Measurements from ENCODE around the gene ZNF808.
"Not testable (repeated sequence)": the region's sequence is repeated elsewhere in the genome, so short reads cannot be mapped to it uniquely, and the experiment has no call there.

Gene ZNF808

GRCh38 chr19:52527134-52527955 is at the start of gene ZNF808:
Gene ZNF808, plus strand, starts transcription at chr19:52527668. Its CDS starts 15,617 bp downstream, at chr19:52543285.
- Histone ChIP-seq H3K4me3 (ENCODE audit: low read depth, low read length) (peak within 1 kb of the TSS; percentile 98), H3K9me3 (ENCODE audit: control insufficient read depth, insufficient read depth, low read depth, low read length) (peaks cover 3% of the 10 kb centered on the region; the same call in 1 of the 2 replicates), H3K27ac (ENCODE audit: low read depth, low read length) (peak within 1 kb of the TSS; percentile 67; the same call in 1 of the 2 replicates)

GRCh38 chr19:52484111-52484743 is 43.2 kb upstream of the ZNF808 start:
- not testable (repeated sequence) for H3K27me3 ChIP-seq (ENCODE audit: control insufficient read depth, insufficient read depth, low read length); H3K36me3 ChIP-seq (ENCODE audit: control insufficient read depth, insufficient read depth, low read length)
- H3K27ac ChIP-seq (ENCODE audit: low read depth, low read length) = peak overlapping the region; percentile 41; the same call in 1 of the 2 replicates
- H3K9me3 ChIP-seq (ENCODE audit: control insufficient read depth, insufficient read depth, low read depth, low read length) = peaks cover 35% of the 10 kb centered on the region
- H3K4me3 ChIP-seq (ENCODE audit: low read depth, low read length) = peak overlapping the region; percentile 31; the same call in 1 of the 2 replicates
- H3K4me1 ChIP-seq (ENCODE audit: control insufficient read depth, insufficient read depth, low read length) = peaks cover 16% of the 10 kb centered on the region; the same call in 1 of the 2 replicates
- H3K9ac ChIP-seq (ENCODE audit: low read length) = peak overlapping the region; percentile 80

More at GRCh38 chr19:52527134-52527955, at the start of gene ZNF808:
- H3K36me3 ChIP-seq (ENCODE audit: control insufficient read depth, insufficient read depth, low read length) = no peaks in the 10 kb centered on the region
- H3K4me1 ChIP-seq (ENCODE audit: control insufficient read depth, insufficient read depth, low read length) = peaks cover 3% of the 10 kb centered on the region; the same call in 1 of the 2 replicates
- peak within 1 kb of the TSS; percentile 95 for H3K9ac ChIP-seq (ENCODE audit: low read length)
- H3K27me3 ChIP-seq (ENCODE audit: control insufficient read depth, insufficient read depth, low read length) = no peaks in the 10 kb centered on the region

- H3K27ac ChIP-seq (ENCODE audit: low read depth, low read length) = peak overlapping the region; percentile 79
- H3K4me3 ChIP-seq (ENCODE audit: low read depth, low read length) = peak overlapping the region; percentile 42
- peaks cover 28% of the 10 kb centered on the region for H3K9me3 ChIP-seq (ENCODE audit: control insufficient read depth, insufficient read depth, low read depth, low read length)
- H3K27me3 ChIP-seq (ENCODE audit: control insufficient read depth, insufficient read depth, low read length); H3K36me3 ChIP-seq (ENCODE audit: control insufficient read depth, insufficient read depth, low read length): not testable (repeated sequence)
- H3K4me1 ChIP-seq (ENCODE audit: control insufficient read depth, insufficient read depth, low read length) = peaks cover 16% of the 10 kb centered on the region; the same call in 1 of the 2 replicates
- peak overlapping the region; percentile 86 for H3K9ac ChIP-seq (ENCODE audit: low read length)
These were observed 42.4 kb upstream of the ZNF808 start for GRCh38 chr19:52485064-52485463.

- Histone ChIP-seq H3K4me3 (ENCODE audit: low read depth, low read length) (peak overlapping the region; percentile 42), H3K9ac (ENCODE audit: low read length) (peak overlapping the region; percentile 86), H3K4me1 (ENCODE audit: control insufficient read depth, insufficient read depth, low read length) (peaks cover 16% of the 10 kb centered on the region; the same call in 1 of the 2 replicates), H3K27ac (ENCODE audit: low read depth, low read length) (peak overlapping the region; percentile 79), H3K9me3 (ENCODE audit: control insufficient read depth, insufficient read depth, low read depth, low read length) (peaks cover 23% of the 10 kb centered on the region)
- H3K27me3 ChIP-seq (ENCODE audit: control insufficient read depth, insufficient read depth, low read length); H3K36me3 ChIP-seq (ENCODE audit: control insufficient read depth, insufficient read depth, low read length): not testable (repeated sequence)
These were observed 41.8 kb upstream of the ZNF808 start for GRCh38 chr19:52485561-52486240.

- 0 out of 2 replicates have a peak, but pooled peaks cover 5% of the 10 kb centered on the region for H3K9me3 ChIP-seq (ENCODE audit: control insufficient read depth, insufficient read depth, low read depth, low read length)
- H3K27me3 ChIP-seq (ENCODE audit: control insufficient read depth, insufficient read depth, low read length) = no peaks in the 10 kb centered on the region
- peak overlapping the region; percentile 73 for H3K9ac ChIP-seq (ENCODE audit: low read length)
- no peak overlapping the region; the same call in 1 of the 2 replicates for H3K27ac ChIP-seq (ENCODE audit: low read depth, low read length)
- no peaks in the 10 kb centered on the region for H3K4me1 ChIP-seq (ENCODE audit: control insufficient read depth, insufficient read depth, low read length)
- peak overlapping the region; percentile 74 for H3K4me3 ChIP-seq (ENCODE audit: low read depth, low read length)
- no peaks in the 10 kb centered on the region for H3K36me3 ChIP-seq (ENCODE audit: control insufficient read depth, insufficient read depth, low read length)
These were observed 35.1 kb upstream of the ZNF808 start for GRCh38 chr19:52492201-52492993.

GRCh38 chr19:52492994-52493470 is 34.4 kb upstream of the ZNF808 start:
- Histone ChIP-seq H3K9ac (ENCODE audit: low read length) (peak overlapping the region; percentile 73), H3K4me1 (ENCODE audit: control insufficient read depth, insufficient read depth, low read length) (no peaks in the 10 kb centered on the region), H3K4me3 (ENCODE audit: low read depth, low read length) (peak overlapping the region; percentile 74), H3K36me3 (ENCODE audit: control insufficient read depth, insufficient read depth, low read length) (no peaks in the 10 kb centered on the region), H3K27me3 (ENCODE audit: control insufficient read depth, insufficient read depth, low read length) (no peaks in the 10 kb centered on the region), H3K27ac (ENCODE audit: low read depth, low read length) (no peak overlapping the region; the same call in 1 of the 2 replicates), H3K9me3 (ENCODE audit: control insufficient read depth, insufficient read depth, low read depth, low read length) (0 out of 2 replicates have a peak, but pooled peaks cover 5% of the 10 kb centered on the region)

GRCh38 chr19:52494518-52494917 is 33.0 kb upstream of the ZNF808 start:
- H3K4me3 ChIP-seq (ENCODE audit: low read depth, low read length) = no peak overlapping the region

GRCh38 chr19:52498571-52498970 is 28.9 kb upstream of the ZNF808 start:
- Histone ChIP-seq H3K27ac (ENCODE audit: low read depth, low read length) (no peak overlapping the region), H3K9me3 (ENCODE audit: control insufficient read depth, insufficient read depth, low read depth, low read length) (no peaks in the 10 kb centered on the region), H3K4me1 (ENCODE audit: control insufficient read depth, insufficient read depth, low read length) (peaks cover 8% of the 10 kb centered on the region), H3K4me3 (ENCODE audit: low read depth, low read length) (no peak overlapping the region), H3K36me3 (ENCODE audit: control insufficient read depth, insufficient read depth, low read length) (peaks cover 9% of the 10 kb centered on the region), H3K9ac (ENCODE audit: low read length) (no peak overlapping the region), H3K27me3 (ENCODE audit: control insufficient read depth, insufficient read depth, low read length) (peaks cover 7% of the 10 kb centered on the region; the same call in 1 of the 2 replicates)

More at GRCh38 chr19:52494518-52494917, 33.0 kb upstream of the ZNF808 start:
- Histone ChIP-seq H3K36me3 (ENCODE audit: control insufficient read depth, insufficient read depth, low read length) (no peaks in the 10 kb centered on the region; the same call in 1 of the 2 replicates), H3K27ac (ENCODE audit: low read depth, low read length) (no peak overlapping the region), H3K9me3 (ENCODE audit: control insufficient read depth, insufficient read depth, low read depth, low read length) (no peaks in the 10 kb centered on the region), H3K27me3 (ENCODE audit: control insufficient read depth, insufficient read depth, low read length) (peaks cover 7% of the 10 kb centered on the region; the same call in 1 of the 2 replicates), H3K9ac (ENCODE audit: low read length) (no peak overlapping the region), H3K4me1 (ENCODE audit: control insufficient read depth, insufficient read depth, low read length) (no peaks in the 10 kb centered on the region; the same call in 1 of the 2 replicates)

- H3K36me3 ChIP-seq (ENCODE audit: control insufficient read depth, insufficient read depth, low read length) = peaks cover 16% of the 10 kb centered on the region
- not testable (repeated sequence) for H3K9me3 ChIP-seq (ENCODE audit: control insufficient read depth, insufficient read depth, low read depth, low read length); H3K4me1 ChIP-seq (ENCODE audit: control insufficient read depth, insufficient read depth, low read length); H3K27ac ChIP-seq (ENCODE audit: low read depth, low read length); H3K9ac ChIP-seq (ENCODE audit: low read length); H3K27me3 ChIP-seq (ENCODE audit: control insufficient read depth, insufficient read depth, low read length); H3K4me3 ChIP-seq (ENCODE audit: low read depth, low read length)
These were observed 27.0 kb upstream of the ZNF808 start for GRCh38 chr19:52500474-52500873.

GRCh38 chr19:52500991-52501390 is 26.5 kb upstream of the ZNF808 start:
- not testable (repeated sequence) for H3K27me3 ChIP-seq (ENCODE audit: control insufficient read depth, insufficient read depth, low read length)

More at GRCh38 chr19:52500991-52501390, 26.5 kb upstream of the ZNF808 start:
- H3K4me1 ChIP-seq (ENCODE audit: control insufficient read depth, insufficient read depth, low read length); H3K9ac ChIP-seq (ENCODE audit: low read length); H3K9me3 ChIP-seq (ENCODE audit: control insufficient read depth, insufficient read depth, low read depth, low read length); H3K27ac ChIP-seq (ENCODE audit: low read depth, low read length); H3K4me3 ChIP-seq (ENCODE audit: low read depth, low read length): not testable (repeated sequence)
- H3K36me3 ChIP-seq (ENCODE audit: control insufficient read depth, insufficient read depth, low read length) = peaks cover 21% of the 10 kb centered on the region
